ENCODE data around the gene NOS2.

NOS2 gene

GRCh38 chr17:27821318-27821717 lies 21.0 kb upstream of the NOS2 start:
- Histone ChIP-seq H3K27ac (ENCODE audit: low read depth, low read length) (no peak overlapping the region), H3K9ac (ENCODE audit: low read depth in 1 of 2, low read length in 2 of 2) (no peak overlapping the region), H3K4me1 (ENCODE audit: control insufficient read depth in 1 of 2, insufficient read depth in 2 of 2, low read length in 2 of 2) (peaks cover 26 to 34% of the 10 kb centered on the region in 2 donors), H3K36me3 (ENCODE audit: control insufficient read depth in 1 of 2, insufficient read depth in 2 of 2, low read length in 2 of 2) (no peaks in the 10 kb centered on the region), H3K9me3 (ENCODE audit: control insufficient read depth in 1 of 2, low read length in 2 of 2) (peaks cover 6 to 9% of the 10 kb centered on the region in 2 donors), H3K27me3 (ENCODE audit: control insufficient read depth in 1 of 2, insufficient read depth in 2 of 2, low read length in 2 of 2) (no peaks in the 10 kb centered on the region), H3K4me3 (ENCODE audit: low read depth in 1 of 2, low read length in 2 of 2) (no peak overlapping the region)

DNA sequence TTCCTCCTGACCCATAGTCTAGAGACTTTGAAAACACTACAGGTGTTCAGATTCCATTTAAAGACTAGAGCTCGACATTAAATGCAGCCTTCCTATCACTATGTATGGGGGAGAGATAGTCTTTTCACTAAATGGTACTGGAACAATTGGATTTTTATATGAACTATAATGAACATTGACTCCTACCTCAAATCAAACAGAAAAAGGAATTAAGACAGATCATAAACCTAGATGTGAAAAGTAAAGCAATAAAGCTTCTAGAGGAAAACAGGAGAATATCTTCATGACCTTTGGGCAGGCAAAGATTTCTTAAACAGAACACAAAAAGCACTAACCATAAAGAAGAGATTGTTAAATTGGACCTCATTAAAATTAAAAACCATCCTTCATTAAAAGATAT lies 18.8 kb upstream of the NOS2 start:
- no peak overlapping the region for H3K27ac ChIP-seq (ENCODE audit: low read depth, low read length)
- peaks cover 6 to 9% of the 10 kb centered on the region in 2 donors for H3K9me3 ChIP-seq (ENCODE audit: control insufficient read depth in 1 of 2, low read length in 2 of 2)
- H3K27me3 ChIP-seq (ENCODE audit: control insufficient read depth in 1 of 2, insufficient read depth in 2 of 2, low read length in 2 of 2), result no peaks in the 10 kb centered on the region
- H3K4me1 ChIP-seq (ENCODE audit: control insufficient read depth in 1 of 2, insufficient read depth in 2 of 2, low read length in 2 of 2), result peaks cover 14 to 21% of the 10 kb centered on the region in 2 donors
- H3K36me3 ChIP-seq (ENCODE audit: control insufficient read depth in 1 of 2, insufficient read depth in 2 of 2, low read length in 2 of 2), result no peaks in the 10 kb centered on the region
- H3K4me3 ChIP-seq (ENCODE audit: low read depth in 1 of 2, low read length in 2 of 2), result no peak overlapping the region
- no peak overlapping the region for H3K9ac ChIP-seq (ENCODE audit: low read depth in 1 of 2, low read length in 2 of 2)

GRCh38 chr17:27818401-27819105 lies 18.2 kb upstream of the NOS2 start:
- peaks cover 14 to 20% of the 10 kb centered on the region in 2 donors for H3K4me1 ChIP-seq (ENCODE audit: control insufficient read depth in 1 of 2, insufficient read depth in 2 of 2, low read length in 2 of 2)
- no peak overlapping the region for H3K9ac ChIP-seq (ENCODE audit: low read depth in 1 of 2, low read length in 2 of 2)
- H3K9me3 ChIP-seq (ENCODE audit: control insufficient read depth in 1 of 2, low read length in 2 of 2), result peaks cover 6 to 9% of the 10 kb centered on the region in 2 donors
- no peaks in the 10 kb centered on the region for H3K27me3 ChIP-seq (ENCODE audit: control insufficient read depth in 1 of 2, insufficient read depth in 2 of 2, low read length in 2 of 2)
- no peak overlapping the region for H3K27ac ChIP-seq (ENCODE audit: low read depth, low read length)
- H3K36me3 ChIP-seq (ENCODE audit: control insufficient read depth in 1 of 2, insufficient read depth in 2 of 2, low read length in 2 of 2), result no peaks in the 10 kb centered on the region
- H3K4me3 ChIP-seq (ENCODE audit: low read depth in 1 of 2, low read length in 2 of 2), result no peak overlapping the region

DNA sequence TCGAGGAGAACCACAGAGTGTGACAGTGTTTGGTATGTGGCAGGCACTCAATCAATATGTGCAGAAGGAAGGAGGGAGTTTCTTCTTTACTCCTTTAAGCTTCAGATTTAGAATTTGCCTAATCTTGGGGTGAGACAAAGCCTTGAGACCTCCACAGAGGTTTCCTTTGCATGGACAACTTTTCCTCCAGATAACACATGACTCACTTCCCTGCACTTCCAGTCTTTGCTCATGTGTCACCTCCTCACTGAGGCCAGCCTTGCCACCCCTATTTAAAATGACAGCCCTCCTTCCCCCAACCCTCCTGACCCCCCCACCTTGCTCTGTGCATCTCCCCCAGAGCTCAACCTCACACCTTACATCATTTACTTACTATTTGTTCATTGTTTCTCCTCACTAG lies 17.4 kb upstream of the NOS2 start:
- Histone ChIP-seq H3K27me3 (ENCODE audit: control insufficient read depth in 1 of 2, insufficient read depth in 2 of 2, low read length in 2 of 2) (no peaks in the 10 kb centered on the region), H3K4me1 (ENCODE audit: control insufficient read depth in 1 of 2, insufficient read depth in 2 of 2, low read length in 2 of 2) (peaks cover 14 to 20% of the 10 kb centered on the region in 2 donors), H3K9ac (ENCODE audit: low read depth in 1 of 2, low read length in 2 of 2) (no peak overlapping the region), H3K9me3 (ENCODE audit: control insufficient read depth in 1 of 2, low read length in 2 of 2) (peaks cover 6 to 12% of the 10 kb centered on the region in 2 donors), H3K27ac (ENCODE audit: low read depth, low read length) (no peak overlapping the region), H3K36me3 (ENCODE audit: control insufficient read depth in 1 of 2, insufficient read depth in 2 of 2, low read length in 2 of 2) (no peaks in the 10 kb centered on the region), H3K4me3 (ENCODE audit: low read depth in 1 of 2, low read length in 2 of 2) (no peak overlapping the region)

DNA sequence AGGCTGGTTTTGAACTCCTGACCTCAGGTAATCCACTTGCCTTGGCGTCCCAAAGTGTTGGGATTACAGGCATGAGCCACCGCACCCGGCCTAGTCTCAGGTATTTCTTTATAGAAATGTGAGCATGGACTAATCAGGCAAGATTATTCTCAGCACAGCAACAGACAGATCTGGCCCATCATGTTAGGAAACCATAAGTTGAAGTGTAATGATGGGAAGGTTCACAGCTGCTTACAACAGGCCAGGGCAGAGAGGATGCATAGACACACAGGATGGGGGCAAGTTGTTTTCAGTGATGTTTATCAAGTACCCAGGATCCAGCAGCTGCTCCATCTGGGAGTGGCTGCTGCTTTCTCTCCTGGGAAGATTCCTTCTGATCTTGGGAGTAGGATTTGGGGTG lies 16.6 kb upstream of the NOS2 start:
- H3K36me3 ChIP-seq (ENCODE audit: control insufficient read depth in 1 of 2, insufficient read depth in 2 of 2, low read length in 2 of 2), result no peaks in the 10 kb centered on the region
- H3K4me3 ChIP-seq (ENCODE audit: low read depth in 1 of 2, low read length in 2 of 2), result no peak overlapping the region
- H3K9ac ChIP-seq (ENCODE audit: low read depth in 1 of 2, low read length in 2 of 2), result no peak overlapping the region
- peaks cover 17 to 26% of the 10 kb centered on the region in 2 donors for H3K4me1 ChIP-seq (ENCODE audit: control insufficient read depth in 1 of 2, insufficient read depth in 2 of 2, low read length in 2 of 2)
- H3K27ac ChIP-seq (ENCODE audit: low read depth, low read length), result no peak overlapping the region
- H3K27me3 ChIP-seq (ENCODE audit: control insufficient read depth in 1 of 2, insufficient read depth in 2 of 2, low read length in 2 of 2), result no peaks in the 10 kb centered on the region
- peaks cover 6 to 12% of the 10 kb centered on the region in 2 donors for H3K9me3 ChIP-seq (ENCODE audit: control insufficient read depth in 1 of 2, low read length in 2 of 2)

DNA sequence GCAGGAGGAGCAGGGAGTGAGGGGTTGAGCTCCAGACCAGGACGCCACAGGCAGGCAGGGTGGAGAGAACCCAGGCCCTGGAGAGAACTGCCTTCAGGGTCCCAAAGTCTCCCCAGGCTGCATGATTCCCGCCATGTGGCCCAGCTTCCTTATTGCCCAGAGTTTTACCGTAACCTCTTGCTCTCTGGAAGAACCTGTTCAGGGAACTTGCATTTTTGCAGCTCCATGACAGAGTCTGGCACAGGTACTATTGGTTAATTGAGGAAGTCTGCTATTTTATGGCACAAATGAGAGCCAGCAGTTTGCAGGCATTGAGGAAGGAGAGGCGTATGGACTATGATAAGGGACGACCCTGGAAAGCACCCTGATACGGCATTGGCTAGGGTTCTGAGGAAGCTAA lies 11.6 kb upstream of the NOS2 start:
- peaks cover 0 to 3% of the 10 kb centered on the region in 2 donors for H3K9me3 ChIP-seq (ENCODE audit: control insufficient read depth in 1 of 2, low read length in 2 of 2)
- H3K27me3 ChIP-seq (ENCODE audit: control insufficient read depth in 1 of 2, insufficient read depth in 2 of 2, low read length in 2 of 2), result no peaks in the 10 kb centered on the region
- no peak overlapping the region for H3K4me3 ChIP-seq (ENCODE audit: low read depth in 1 of 2, low read length in 2 of 2)
- peak overlapping the region; percentile 9 to 32 for H3K9ac ChIP-seq (ENCODE audit: low read depth in 1 of 2, low read length in 2 of 2)
- H3K4me1 ChIP-seq (ENCODE audit: control insufficient read depth in 1 of 2, insufficient read depth in 2 of 2, low read length in 2 of 2), result peaks cover 38 to 47% of the 10 kb centered on the region in 2 donors
- H3K27ac ChIP-seq (ENCODE audit: low read depth, low read length), result peak overlapping the region; percentile 41
- no peaks in the 10 kb centered on the region for H3K36me3 ChIP-seq (ENCODE audit: control insufficient read depth in 1 of 2, insufficient read depth in 2 of 2, low read length in 2 of 2)

DNA sequence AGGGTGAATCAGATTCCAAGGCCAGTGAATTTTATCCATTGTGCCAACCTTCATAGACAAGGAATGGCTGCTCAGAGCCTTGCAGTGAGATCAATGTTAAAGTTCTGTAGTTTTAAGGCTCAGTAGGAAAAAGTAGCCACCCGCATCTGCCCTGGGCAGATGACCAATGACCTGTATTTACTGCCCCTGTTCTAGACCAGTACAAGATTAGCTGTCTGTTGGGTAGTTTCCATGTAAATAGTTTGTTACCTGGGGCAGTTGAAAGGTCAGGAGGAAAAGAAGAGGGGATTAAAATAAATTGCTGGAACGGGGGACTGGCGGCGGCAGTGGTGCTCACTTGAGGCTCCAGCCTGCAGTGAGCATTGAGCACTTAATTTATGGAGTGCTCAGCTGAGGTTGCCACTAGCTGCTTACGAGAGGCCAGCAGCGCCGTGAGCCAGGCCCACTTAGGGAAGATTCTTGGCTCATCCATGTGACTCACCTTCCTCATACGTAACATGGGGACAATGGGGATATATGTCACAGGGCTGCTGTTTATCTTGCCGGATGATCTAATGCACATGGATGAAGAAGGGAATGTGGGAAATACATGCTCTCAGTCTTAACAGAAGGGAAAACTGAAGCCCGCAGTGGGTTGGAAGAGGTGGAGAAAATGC lies 10.7 kb upstream of the NOS2 start:
- Histone ChIP-seq H3K27me3 (ENCODE audit: control insufficient read depth in 1 of 2, insufficient read depth in 2 of 2, low read length in 2 of 2) (no peaks in the 10 kb centered on the region), H3K36me3 (ENCODE audit: control insufficient read depth in 1 of 2, insufficient read depth in 2 of 2, low read length in 2 of 2) (no peaks in the 10 kb centered on the region), H3K4me3 (ENCODE audit: low read depth in 1 of 2, low read length in 2 of 2) (peak overlapping the region in 1 of 2 donors; percentile 13), H3K9me3 (ENCODE audit: control insufficient read depth in 1 of 2, low read length in 2 of 2) (peaks cover 0 to 3% of the 10 kb centered on the region in 2 donors), H3K9ac (ENCODE audit: low read depth in 1 of 2, low read length in 2 of 2) (peak overlapping the region in 1 of 2 donors; percentile 9), H3K4me1 (ENCODE audit: control insufficient read depth in 1 of 2, insufficient read depth in 2 of 2, low read length in 2 of 2) (peaks cover 45 to 56% of the 10 kb centered on the region in 2 donors), H3K27ac (ENCODE audit: low read depth, low read length) (no peak overlapping the region)

DNA sequence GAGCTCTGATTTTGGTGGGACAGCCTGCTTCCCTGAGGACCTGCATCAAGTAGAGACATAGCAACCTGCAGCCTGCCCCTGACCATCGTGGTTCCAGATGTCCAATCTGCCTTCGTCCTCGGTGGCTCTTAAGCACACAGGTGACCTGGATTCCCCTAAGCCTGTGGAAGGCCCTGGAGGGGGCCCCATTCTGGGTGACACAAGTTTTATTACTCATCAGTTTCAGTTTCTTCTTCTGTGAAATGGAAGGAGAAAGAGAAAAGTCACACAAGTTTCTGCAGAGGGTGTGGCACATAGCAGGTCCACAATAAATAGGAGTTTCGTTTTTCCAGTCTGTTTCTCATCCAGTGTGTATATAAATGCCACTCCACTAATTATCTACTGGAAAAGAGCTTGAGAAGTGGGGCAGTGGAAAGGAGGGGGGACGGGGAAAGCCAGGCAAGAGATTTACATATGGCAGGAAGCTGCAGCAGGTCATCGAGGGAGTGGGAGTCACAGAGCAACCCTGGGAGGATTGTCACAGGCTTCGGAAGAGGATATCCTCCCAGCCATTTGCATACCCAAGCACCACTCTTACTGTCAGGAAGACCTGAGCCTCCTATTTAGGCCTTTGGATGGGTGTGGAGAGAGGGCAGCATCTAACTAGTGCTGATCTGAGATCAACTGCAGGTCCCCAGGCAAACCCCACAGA lies 10.0 kb upstream of the NOS2 start:
- H3K9me3 ChIP-seq (ENCODE audit: control insufficient read depth in 1 of 2, low read length in 2 of 2), result peaks cover 0 to 3% of the 10 kb centered on the region in 2 donors
- no peak overlapping the region for H3K9ac ChIP-seq (ENCODE audit: low read depth in 1 of 2, low read length in 2 of 2)
- peaks cover 52 to 63% of the 10 kb centered on the region in 2 donors for H3K4me1 ChIP-seq (ENCODE audit: control insufficient read depth in 1 of 2, insufficient read depth in 2 of 2, low read length in 2 of 2)
- H3K27ac ChIP-seq (ENCODE audit: low read depth, low read length), result no peak overlapping the region
- H3K4me3 ChIP-seq (ENCODE audit: low read depth in 1 of 2, low read length in 2 of 2), result no peak overlapping the region
- no peaks in the 10 kb centered on the region for H3K36me3 ChIP-seq (ENCODE audit: control insufficient read depth in 1 of 2, insufficient read depth in 2 of 2, low read length in 2 of 2)
- no peaks in the 10 kb centered on the region for H3K27me3 ChIP-seq (ENCODE audit: control insufficient read depth in 1 of 2, insufficient read depth in 2 of 2, low read length in 2 of 2)

- H3K4me1 ChIP-seq (ENCODE audit: control insufficient read depth in 1 of 2, insufficient read depth in 2 of 2, low read length in 2 of 2), result peaks cover 53 to 68% of the 10 kb centered on the region in 2 donors
- peaks cover 0 to 3% of the 10 kb centered on the region in 2 donors for H3K9me3 ChIP-seq (ENCODE audit: control insufficient read depth in 1 of 2, low read length in 2 of 2)
- no peaks in the 10 kb centered on the region for H3K27me3 ChIP-seq (ENCODE audit: control insufficient read depth in 1 of 2, insufficient read depth in 2 of 2, low read length in 2 of 2)
- no peak overlapping the region for H3K27ac ChIP-seq (ENCODE audit: low read depth, low read length)
- H3K36me3 ChIP-seq (ENCODE audit: control insufficient read depth in 1 of 2, insufficient read depth in 2 of 2, low read length in 2 of 2), result no peaks in the 10 kb centered on the region
- no peak overlapping the region for H3K9ac ChIP-seq (ENCODE audit: low read depth in 1 of 2, low read length in 2 of 2)
- no peak overlapping the region for H3K4me3 ChIP-seq (ENCODE audit: low read depth in 1 of 2, low read length in 2 of 2)
These were observed 9.2 kb upstream of the NOS2 start for GRCh38 chr17:27809555-27809954.

DNA sequence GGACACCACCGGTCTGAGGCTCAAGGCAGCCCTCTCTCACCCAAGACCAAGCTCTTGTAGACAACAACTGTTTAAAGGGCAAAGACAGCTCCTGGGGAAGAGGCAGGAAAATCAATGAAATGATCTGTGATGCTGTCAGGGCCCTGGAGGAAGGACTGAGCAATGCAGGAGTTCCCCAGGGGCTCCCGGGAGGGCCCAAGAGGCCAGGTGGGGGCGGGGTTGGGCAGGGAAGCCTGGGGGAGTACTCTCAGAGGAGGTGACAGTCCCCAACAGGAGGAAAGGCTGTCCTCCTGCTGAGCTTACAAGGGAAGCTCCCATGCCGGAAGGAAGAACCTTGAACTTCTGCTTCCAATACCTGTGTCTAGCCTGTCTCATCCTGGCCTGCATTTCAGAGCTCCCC lies 8.3 kb upstream of the NOS2 start:
- Histone ChIP-seq H3K4me3 (ENCODE audit: low read depth in 1 of 2, low read length in 2 of 2) (no peak overlapping the region), H3K9ac (ENCODE audit: low read depth in 1 of 2, low read length in 2 of 2) (no peak overlapping the region), H3K4me1 (ENCODE audit: control insufficient read depth in 1 of 2, insufficient read depth in 2 of 2, low read length in 2 of 2) (peaks cover 53 to 68% of the 10 kb centered on the region in 2 donors), H3K36me3 (ENCODE audit: control insufficient read depth in 1 of 2, insufficient read depth in 2 of 2, low read length in 2 of 2) (no peaks in the 10 kb centered on the region), H3K27ac (ENCODE audit: low read depth, low read length) (no peak overlapping the region), H3K27me3 (ENCODE audit: control insufficient read depth in 1 of 2, insufficient read depth in 2 of 2, low read length in 2 of 2) (no peaks in the 10 kb centered on the region), H3K9me3 (ENCODE audit: control insufficient read depth in 1 of 2, low read length in 2 of 2) (peaks cover 0 to 3% of the 10 kb centered on the region in 2 donors)
